BE2C (cell line): Measurements from ENCODE around the gene OR1F1.

Source experiments
- DNase-seq: peaks from one replicate; pipeline ENCODE4 v3.0.0-alpha.2; 2020
- H3K27me3 ChIP-seq: fragments of 250-450 bp; sonication (Bioruptor Pico); 2 replicates; pipeline ENCODE4 v1.5.1; 2020; ENCODE audit warnings: mild to moderate bottlenecking
- H3K36me3 ChIP-seq: fragments of 250-450 bp; sonication (Bioruptor Pico); 2 replicates; pipeline ENCODE4 v1.5.1; 2020; ENCODE audit warnings: mild to moderate bottlenecking
- H3K4me1 ChIP-seq: fragments of 250-450 bp; sonication (Bioruptor Pico); 2 replicates; pipeline ENCODE4 v1.5.1; 2020
- H3K4me3 ChIP-seq: 2 replicates; pipeline ENCODE4 v1.5.1; 2011; ENCODE audit warnings: low read depth, low read length
- H3K9me3 ChIP-seq: fragments of 250-450 bp; sonication (Bioruptor Pico); 2 replicates; pipeline ENCODE4 v1.5.1; 2020
- TF ChIP-seq, protein P1 (sequence below): IDR thresholded peaks from 2 replicates; pipeline ENCODE4 v1.5.1; 2012; ENCODE audit warnings: mild to moderate bottlenecking, low read depth, low read length

Gene OR1F1

GRCh38 chr16:3155181-3155580 lies 32.8 kb upstream of the OR1F1 start:
- no peaks in the 10 kb centered on the region for H3K9me3 ChIP-seq
- no peaks in the 10 kb centered on the region for H3K4me1 ChIP-seq
- no peaks in the 10 kb centered on the region for H3K36me3 ChIP-seq
- H3K4me3 ChIP-seq, result no peak overlapping the region
- DNase-seq, result no peak
- no peaks in the 10 kb centered on the region for H3K27me3 ChIP-seq
- TF ChIP-seq, protein P1, sequence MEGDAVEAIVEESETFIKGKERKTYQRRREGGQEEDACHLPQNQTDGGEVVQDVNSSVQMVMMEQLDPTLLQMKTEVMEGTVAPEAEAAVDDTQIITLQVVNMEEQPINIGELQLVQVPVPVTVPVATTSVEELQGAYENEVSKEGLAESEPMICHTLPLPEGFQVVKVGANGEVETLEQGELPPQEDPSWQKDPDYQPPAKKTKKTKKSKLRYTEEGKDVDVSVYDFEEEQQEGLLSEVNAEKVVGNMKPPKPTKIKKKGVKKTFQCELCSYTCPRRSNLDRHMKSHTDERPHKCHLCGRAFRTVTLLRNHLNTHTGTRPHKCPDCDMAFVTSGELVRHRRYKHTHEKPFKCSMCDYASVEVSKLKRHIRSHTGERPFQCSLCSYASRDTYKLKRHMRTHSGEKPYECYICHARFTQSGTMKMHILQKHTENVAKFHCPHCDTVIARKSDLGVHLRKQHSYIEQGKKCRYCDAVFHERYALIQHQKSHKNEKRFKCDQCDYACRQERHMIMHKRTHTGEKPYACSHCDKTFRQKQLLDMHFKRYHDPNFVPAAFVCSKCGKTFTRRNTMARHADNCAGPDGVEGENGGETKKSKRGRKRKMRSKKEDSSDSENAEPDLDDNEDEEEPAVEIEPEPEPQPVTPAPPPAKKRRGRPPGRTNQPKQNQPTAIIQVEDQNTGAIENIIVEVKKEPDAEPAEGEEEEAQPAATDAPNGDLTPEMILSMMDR, result no peak

DNA sequence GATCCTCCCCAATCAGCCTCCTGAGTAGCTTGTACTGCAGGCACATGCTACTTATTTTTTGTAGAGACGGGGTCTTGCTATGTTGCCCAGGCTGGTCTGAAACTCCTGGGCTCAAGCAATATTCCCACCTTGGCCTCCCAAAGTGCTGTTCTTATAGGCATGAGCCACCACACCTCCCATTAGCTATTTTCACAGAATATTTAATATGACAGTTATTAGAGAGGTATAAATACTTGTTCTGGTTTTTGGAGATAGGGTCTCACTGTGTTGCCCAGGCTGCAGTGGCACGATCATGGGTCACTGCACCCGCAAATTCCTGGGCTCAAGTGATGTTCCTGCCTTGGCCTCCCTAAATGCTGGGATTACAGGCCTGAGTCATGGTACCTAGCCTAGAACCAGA lies 32.0 kb upstream of the OR1F1 start:
- no peak overlapping the region for H3K4me3 ChIP-seq
- DNase-seq, result no peak
- no peaks in the 10 kb centered on the region for H3K36me3 ChIP-seq
- no peaks in the 10 kb centered on the region for H3K4me1 ChIP-seq
- no peaks in the 10 kb centered on the region for H3K9me3 ChIP-seq
- TF ChIP-seq, protein P1, result no peak
- H3K27me3 ChIP-seq, result no peaks in the 10 kb centered on the region

DNA sequence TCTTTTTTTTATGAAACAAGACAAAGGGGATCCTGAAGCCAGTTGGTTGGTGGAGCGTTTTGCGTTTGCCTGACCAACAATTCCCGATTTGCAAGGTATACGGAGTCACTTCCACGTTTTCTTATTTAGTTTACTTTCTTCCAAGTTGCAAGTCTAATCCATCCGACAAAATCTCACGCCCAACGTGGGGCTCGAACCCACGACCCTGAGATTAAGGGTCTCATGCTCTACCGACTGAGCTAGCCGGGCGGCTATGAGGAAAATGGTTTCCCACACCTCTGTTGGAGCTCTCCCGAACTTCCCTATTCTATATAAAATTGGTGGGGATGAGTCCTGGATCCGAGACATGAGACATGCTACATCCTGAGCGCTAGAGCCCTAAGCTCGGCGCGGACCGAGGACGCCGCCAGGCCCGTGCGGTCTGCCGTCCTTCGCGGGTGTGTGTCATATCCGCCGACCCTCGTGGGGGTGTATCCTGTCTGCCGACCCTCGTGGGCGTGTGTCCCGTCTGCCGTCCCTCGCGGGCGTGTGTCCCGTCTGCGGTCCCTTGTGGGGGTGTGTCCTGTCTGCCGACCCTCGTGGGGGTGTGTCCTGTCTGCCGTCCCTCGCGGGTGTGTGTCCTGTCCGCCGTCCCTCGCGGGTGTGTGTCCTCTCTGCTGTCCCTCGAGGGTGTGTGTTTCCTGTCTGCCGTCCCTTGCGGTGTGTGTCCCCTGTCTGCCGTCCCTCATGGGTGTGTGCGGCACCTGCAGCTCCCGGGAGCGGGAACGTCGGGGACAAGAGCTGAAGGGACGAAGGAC lies 30.6 kb upstream of the OR1F1 start:
- Histone ChIP-seq H3K27me3 (no peaks in the 10 kb centered on the region), H3K9me3 (no peaks in the 10 kb centered on the region), H3K4me3 (peak overlapping the region; percentile 74), H3K4me1 (no peaks in the 10 kb centered on the region), H3K36me3 (no peaks in the 10 kb centered on the region)
- peak; percentile 79 for DNase-seq
- TF ChIP-seq, protein P1, result no peak

DNA sequence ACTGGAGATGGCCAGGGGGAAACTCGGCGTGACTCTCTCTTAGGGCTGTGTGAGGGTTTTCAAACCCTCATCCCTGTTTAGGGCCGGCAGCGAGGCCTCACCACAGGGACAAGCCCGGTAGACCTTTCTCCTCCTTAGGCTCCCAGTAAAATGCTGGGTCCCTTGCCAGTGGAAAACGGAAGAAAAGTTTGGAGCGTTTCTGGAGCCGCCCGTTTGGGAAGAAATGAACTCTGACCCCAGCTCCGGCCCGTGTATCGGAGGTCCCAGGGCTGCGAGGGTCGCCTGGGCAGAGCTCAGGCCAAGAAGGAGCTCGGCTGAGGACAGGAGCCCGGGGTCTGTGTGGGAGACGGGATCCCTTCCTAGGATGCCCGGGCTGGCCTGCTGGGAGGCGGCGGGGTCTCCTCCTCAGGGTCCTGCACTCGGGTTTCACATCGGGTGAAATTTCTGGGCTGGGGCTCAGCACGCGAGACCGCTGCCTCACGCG lies 29.9 kb upstream of the OR1F1 start:
- Histone ChIP-seq H3K36me3 (no peaks in the 10 kb centered on the region), H3K9me3 (no peaks in the 10 kb centered on the region), H3K27me3 (no peaks in the 10 kb centered on the region), H3K4me1 (no peaks in the 10 kb centered on the region), H3K4me3 (peak overlapping the region; percentile 74)
- no peak for DNase-seq
- TF ChIP-seq, protein P1, result no peak

GRCh38 chr16:3158510-3159314 lies 29.3 kb upstream of the OR1F1 start:
- Histone ChIP-seq H3K4me1 (no peaks in the 10 kb centered on the region), H3K4me3 (peak overlapping the region; percentile 74), H3K36me3 (no peaks in the 10 kb centered on the region), H3K9me3 (no peaks in the 10 kb centered on the region), H3K27me3 (no peaks in the 10 kb centered on the region)
- TF ChIP-seq, protein P1, result no peak
- peak; percentile 86 for DNase-seq
